CD4-positive, CD25-positive, alpha-beta regulatory T cell (primary cell): ENCODE data around the gene FBXL20. TPM values are rescaled to one million over a fixed set of nuclear protein-coding genes. Genes with fewer than 3 reads are reported as not detected.

Experiments used
- ATAC-seq, 2 donors: fragments of 150-1000 bp; cut with Tn5 transposase; one replicate each; pipeline ENCODE4 v1.10.0; 2021; ENCODE audit warnings: low read depth in 2 of 2, moderate number of reproducible peaks in 2 of 2, moderate library complexity in 1 of 2
- DNase-seq, 3 donors: peaks; one replicate each; pipeline versions ENCODE4 v3.0.0 to v3.0.0-alpha.2; 2012 to 2022; ENCODE audit warnings: mixed read lengths in 1 of 3
- H3K27ac ChIP-seq: one replicate; pipeline ENCODE4 v1.7.0; 2013; ENCODE audit warnings: mild to moderate bottlenecking, low read length; ENCODE audit not compliant: insufficient read depth, poor library complexity, severe bottlenecking
- H3K27me3 ChIP-seq: one replicate; pipeline ENCODE4 v1.7.0; 2013; ENCODE audit warnings: low read length; ENCODE audit not compliant: control insufficient read depth, insufficient read depth
- H3K36me3 ChIP-seq: one replicate; pipeline ENCODE4 v1.7.0; 2013; ENCODE audit warnings: mild to moderate bottlenecking, low read length, moderate library complexity; ENCODE audit not compliant: control insufficient read depth, insufficient read depth
- H3K4me1 ChIP-seq: 2 replicates; pipeline ENCODE4 v1.7.0; 2013; ENCODE audit warnings: mild to moderate bottlenecking, low read length; ENCODE audit not compliant: insufficient read depth, control insufficient read depth, poor library complexity, severe bottlenecking
- H3K4me3 ChIP-seq: one replicate; pipeline ENCODE4 v1.7.0; 2013; ENCODE audit warnings: low read depth, mild to moderate bottlenecking, low read length, moderate library complexity
- H3K9me3 ChIP-seq, 2 experiments: 1 replicate in 1 of 2; 2 replicates in 1 of 2; pipeline ENCODE4 v1.7.0; 2013; ENCODE audit warnings: low read length in 2 of 2, mild to moderate bottlenecking in 1 of 2, moderate library complexity in 1 of 2; ENCODE audit not compliant: control insufficient read depth in 2 of 2
- H3K27ac Mint-ChIP-seq, 3 donors: one replicate each; pipeline ENCODE4 v1.8.0; 2020 to 2022; ENCODE audit warnings: mild to moderate bottlenecking in 3 of 3, mixed read lengths in 3 of 3, moderate library complexity in 2 of 3
- H3K27me3 Mint-ChIP-seq: one replicate; pipeline ENCODE4 v1.8.0; 2022; ENCODE audit warnings: mild to moderate bottlenecking, mixed read lengths
- H3K36me3 Mint-ChIP-seq: one replicate; pipeline ENCODE4 v1.8.0; 2020; ENCODE audit warnings: mixed read lengths
- H3K4me1 Mint-ChIP-seq, 4 donors: one replicate each; pipeline ENCODE4 v1.8.0; 2020 to 2022; ENCODE audit warnings: mixed read lengths in 4 of 4, mild to moderate bottlenecking in 1 of 4
- H3K4me3 Mint-ChIP-seq, 4 donors: one replicate each; pipeline ENCODE4 v1.8.0; 2020 to 2022; ENCODE audit warnings: mild to moderate bottlenecking in 4 of 4, mixed read lengths in 4 of 4, moderate library complexity in 3 of 4
- H3K9me3 Mint-ChIP-seq, 7 donors: one replicate each; pipeline ENCODE4 v1.8.0; 2020 to 2022; ENCODE audit warnings: mixed read lengths in 7 of 7, mild to moderate bottlenecking in 3 of 7, moderate library complexity in 2 of 7
- polyA plus RNA-seq, 4 donors: library from polyadenylated mRNA; unstranded; fragments of 300-500 nt; fragmentation: Illumina TruSeq; gene quantifications; one replicate each; pipeline ENCODE4 v1.2.3, GENCODE V29; 2021
- total RNA-seq: library from RNA; stranded (reverse); gene quantifications from one replicate; pipeline ENCODE4 v1.2.3, GENCODE V29; 2022

The FBXL20 gene
- total and polyA plus RNA-seq, 5 donors from 2014 or later = 4.0 to 30.8 (median 5.5) TPM

GRCh38 chr17:39222866-39223834 is 178.3 kb downstream of the FBXL20 start:
- no peak overlapping the region for H3K27ac Mint-ChIP-seq
- DNase-seq (no peak), ATAC-seq (no peak)
- Histone ChIP-seq H3K27me3 (peaks cover 13% of the 10 kb centered on the region), H3K4me3 (no peak overlapping the region), H3K9me3 (no peaks in the 10 kb centered on the region), H3K4me1 (peaks cover 22% of the 10 kb centered on the region), H3K36me3 (no peaks in the 10 kb centered on the region), H3K27ac (no peak overlapping the region)
- H3K9me3 Mint-ChIP-seq = no peaks in the 10 kb centered on the region
- peak overlapping the region in 2 of 4 donors; percentile 42 to 83 for H3K4me3 Mint-ChIP-seq
- peaks cover 69% of the 10 kb centered on the region for H3K27me3 Mint-ChIP-seq
- peaks cover 0 to 15% (median 5%) of the 10 kb centered on the region in 4 donors for H3K4me1 Mint-ChIP-seq
- no peaks in the 10 kb centered on the region for H3K36me3 Mint-ChIP-seq

- Mint-ChIP-seq H3K9me3 (no peaks in the 10 kb centered on the region), H3K36me3 (no peaks in the 10 kb centered on the region), H3K4me3 (no peak overlapping the region), H3K27me3 (peaks cover 59% of the 10 kb centered on the region), H3K27ac (no peak overlapping the region), H3K4me1 (peaks cover 0 to 17% (median 5%) of the 10 kb centered on the region in 4 donors)
- ATAC-seq (no peak), DNase-seq (no peak)
- no peaks in the 10 kb centered on the region for H3K36me3 ChIP-seq
- peaks cover 8% of the 10 kb centered on the region for H3K27me3 ChIP-seq
- H3K27ac ChIP-seq = no peak overlapping the region
- peaks cover 23% of the 10 kb centered on the region for H3K4me1 ChIP-seq
- no peaks in the 10 kb centered on the region for H3K9me3 ChIP-seq
- no peak overlapping the region for H3K4me3 ChIP-seq
Observed at GRCh38 chr17:39222151-39222550, 179.3 kb downstream of the FBXL20 start.

GRCh38 chr17:39221572-39221971 is 179.9 kb downstream of the FBXL20 start:
- H3K4me3 Mint-ChIP-seq = no peak overlapping the region
- H3K27ac Mint-ChIP-seq = no peak overlapping the region
- peaks cover 0 to 19% (median 5%) of the 10 kb centered on the region in 4 donors for H3K4me1 Mint-ChIP-seq
- peaks cover 58% of the 10 kb centered on the region for H3K27me3 Mint-ChIP-seq
- no peak overlapping the region for H3K4me3 ChIP-seq
- DNase-seq = no peak
- peaks cover 6% of the 10 kb centered on the region for H3K27me3 ChIP-seq
- H3K9me3 Mint-ChIP-seq = no peaks in the 10 kb centered on the region
- H3K27ac ChIP-seq = no peak overlapping the region
- ATAC-seq = no peak
- H3K36me3 ChIP-seq = no peaks in the 10 kb centered on the region
- no peaks in the 10 kb centered on the region for H3K36me3 Mint-ChIP-seq
- H3K9me3 ChIP-seq = no peaks in the 10 kb centered on the region
- peaks cover 23% of the 10 kb centered on the region for H3K4me1 ChIP-seq

GRCh38 chr17:39219647-39220154 is 181.7 kb downstream of the FBXL20 start:
- DNase-seq (no peak), ATAC-seq (no peak)
- Mint-ChIP-seq H3K36me3 (no peaks in the 10 kb centered on the region), H3K9me3 (no peaks in the 10 kb centered on the region), H3K27ac (no peak overlapping the region), H3K4me1 (peaks cover 0 to 12% (median 0%) of the 10 kb centered on the region in 4 donors), H3K27me3 (peaks cover 63% of the 10 kb centered on the region), H3K4me3 (no peak overlapping the region)
- Histone ChIP-seq H3K9me3 (no peaks in the 10 kb centered on the region), H3K27me3 (peaks cover 2% of the 10 kb centered on the region), H3K27ac (no peak overlapping the region), H3K36me3 (no peaks in the 10 kb centered on the region), H3K4me1 (peaks cover 6% of the 10 kb centered on the region), H3K4me3 (no peak overlapping the region)

GRCh38 chr17:39218906-39219305 is 182.5 kb downstream of the FBXL20 start:
- no peaks in the 10 kb centered on the region for H3K36me3 ChIP-seq
- ATAC-seq = no peak
- no peaks in the 10 kb centered on the region for H3K36me3 Mint-ChIP-seq
- DNase-seq = no peak
- no peak overlapping the region for H3K27ac ChIP-seq
- H3K4me3 ChIP-seq = no peak overlapping the region
- peaks cover 2% of the 10 kb centered on the region for H3K27me3 ChIP-seq
- H3K4me1 ChIP-seq = peaks cover 4% of the 10 kb centered on the region
- peaks cover 0 to 7% (median 0%) of the 10 kb centered on the region in 4 donors for H3K4me1 Mint-ChIP-seq
- no peaks in the 10 kb centered on the region for H3K9me3 ChIP-seq
- H3K27me3 Mint-ChIP-seq = peaks cover 57% of the 10 kb centered on the region
- H3K27ac Mint-ChIP-seq = no peak overlapping the region
- H3K4me3 Mint-ChIP-seq = no peak overlapping the region
- no peaks in the 10 kb centered on the region for H3K9me3 Mint-ChIP-seq

- Mint-ChIP-seq H3K4me3 (no peak overlapping the region), H3K27me3 (peaks cover 46% of the 10 kb centered on the region), H3K9me3 (no peaks in the 10 kb centered on the region), H3K36me3 (no peaks in the 10 kb centered on the region), H3K4me1 (peaks cover 0 to 5% (median 0%) of the 10 kb centered on the region in 4 donors), H3K27ac (no peak overlapping the region)
- Histone ChIP-seq H3K27ac (no peak overlapping the region), H3K9me3 (no peaks in the 10 kb centered on the region), H3K36me3 (no peaks in the 10 kb centered on the region), H3K4me1 (peaks cover 4% of the 10 kb centered on the region), H3K4me3 (no peak overlapping the region), H3K27me3 (no peaks in the 10 kb centered on the region)
- no peak for ATAC-seq
- DNase-seq = no peak
Observed at GRCh38 chr17:39217734-39218369, 183.6 kb downstream of the FBXL20 start.

- ATAC-seq (no peak), DNase-seq (no peak)
- peaks cover 0 to 19% (median 3%) of the 10 kb centered on the region in 4 donors for H3K4me1 Mint-ChIP-seq
- Histone ChIP-seq H3K9me3 (no peaks in the 10 kb centered on the region), H3K4me1 (peaks cover 18% of the 10 kb centered on the region), H3K36me3 (no peaks in the 10 kb centered on the region), H3K27me3 (no peaks in the 10 kb centered on the region), H3K4me3 (no peak overlapping the region), H3K27ac (no peak overlapping the region)
- no peak overlapping the region for H3K27ac Mint-ChIP-seq
- no peaks in the 10 kb centered on the region for H3K9me3 Mint-ChIP-seq
- peaks cover 21% of the 10 kb centered on the region for H3K27me3 Mint-ChIP-seq
- no peaks in the 10 kb centered on the region for H3K36me3 Mint-ChIP-seq
- no peak overlapping the region for H3K4me3 Mint-ChIP-seq
Observed at GRCh38 chr17:39213852-39214251, 187.6 kb downstream of the FBXL20 start.
